NCI-H2227 (cell line): ENCODE results near the gene USP15.

Experiments
- DNase-seq: peaks from one replicate; lab custom pipeline; 2025; ENCODE audit not compliant: unreplicated experiment; lab: John Stamatoyannopoulos, UW

The USP15 gene

GRCh38 chr12:62256408-62257096, 3.7 kb upstream of the USP15 start:
- no peak for DNase-seq

- DNase-seq: no peak
Measured at GRCh38 chr12:62258231-62258630, 2.0 kb upstream of the USP15 start.

GRCh38 chr12:62258941-62259630, 1.1 kb upstream of the USP15 start:
- DNase-seq: peak; percentile 38

DNA sequence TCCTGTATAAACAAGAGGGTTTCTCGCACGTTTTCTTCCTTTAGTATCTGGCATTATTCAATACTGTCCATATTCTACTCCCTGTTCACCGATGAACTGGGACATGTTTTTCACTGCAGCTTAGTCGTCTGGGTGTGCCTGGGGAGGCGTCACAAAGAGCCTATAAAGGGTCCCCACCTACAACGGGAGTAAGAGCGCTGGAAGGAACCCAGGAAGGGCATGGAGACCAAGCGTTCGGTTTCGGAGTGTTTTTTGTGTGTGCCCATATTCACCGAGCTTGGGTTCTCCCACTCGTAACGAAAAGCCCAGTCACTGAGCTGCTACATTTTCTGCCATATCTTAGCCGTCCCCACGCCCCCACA, 592 bp upstream of the USP15 start:
- no peak for DNase-seq

DNA sequence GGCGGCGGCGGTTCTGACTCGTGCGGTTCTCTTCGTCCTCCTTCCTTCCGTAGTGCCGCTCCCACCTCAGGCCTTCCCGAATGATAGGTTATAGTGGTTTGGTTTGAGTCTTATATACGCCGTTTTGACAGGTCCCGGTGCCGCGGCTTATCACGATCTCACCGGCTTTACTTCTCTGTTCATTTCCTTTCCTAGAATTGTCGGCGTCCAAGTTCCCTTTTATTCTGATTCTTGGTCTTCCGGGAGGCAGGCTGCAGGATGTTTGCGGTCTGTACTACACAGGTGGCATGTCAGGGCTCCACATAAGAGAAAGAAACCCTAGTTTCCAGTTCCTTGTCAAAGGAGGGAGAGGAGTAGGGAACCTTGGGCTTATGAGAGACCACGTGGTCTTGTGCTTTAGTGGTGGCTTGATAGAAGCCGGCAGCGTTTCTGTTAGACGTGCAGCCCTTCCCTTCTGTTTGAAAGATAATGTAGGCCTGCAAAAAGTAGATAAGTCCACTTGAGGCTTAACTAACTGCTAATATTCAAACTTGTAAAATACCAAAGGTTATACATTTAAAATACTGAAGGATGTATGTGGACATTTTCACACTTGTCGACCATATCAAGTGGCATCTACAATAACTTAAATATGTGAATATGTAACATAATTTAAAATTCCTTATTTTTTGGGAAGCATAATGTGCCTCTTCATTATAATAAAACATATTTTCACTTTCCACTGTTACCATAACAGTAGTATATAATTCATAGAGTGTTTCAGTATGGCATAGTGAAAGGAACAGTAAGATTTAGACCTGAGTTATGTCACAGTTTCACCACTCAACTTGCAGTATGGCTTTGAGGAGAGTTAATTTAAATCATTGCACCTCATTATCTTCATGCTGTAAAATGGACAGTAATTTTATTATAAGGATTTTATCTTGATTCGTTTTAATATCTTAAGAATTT, 804 bp downstream of the USP15 start:
- peak; percentile 13 for DNase-seq

DNA sequence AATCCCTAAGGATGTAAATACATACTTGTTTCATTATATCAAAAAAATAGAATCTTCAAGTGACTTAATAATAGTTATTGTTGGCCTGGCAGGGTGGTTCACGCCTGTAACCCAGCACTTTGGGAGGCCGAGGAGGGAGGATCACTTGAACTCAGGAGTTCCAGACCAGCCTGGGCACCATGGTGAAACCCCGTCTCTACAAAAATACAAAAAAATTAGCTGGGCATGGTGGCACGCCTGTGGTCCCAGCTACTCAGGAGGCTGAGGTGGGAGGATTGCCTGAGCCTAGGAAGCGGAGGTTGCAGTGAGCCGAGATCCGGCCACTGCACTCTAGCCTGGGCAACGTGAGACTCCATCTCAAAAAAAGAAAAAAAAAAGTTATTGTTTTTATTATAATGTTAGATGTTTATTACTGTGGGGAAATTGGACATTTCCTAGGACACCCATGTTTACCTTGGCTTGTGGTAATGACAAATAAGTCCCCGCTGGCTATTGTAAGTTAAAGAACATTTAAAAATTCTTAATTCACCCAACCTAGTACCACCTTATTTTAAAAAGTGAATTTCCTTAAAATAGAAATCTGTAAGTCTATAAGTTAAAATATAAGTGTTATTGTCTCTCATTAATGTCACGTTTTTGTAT, 1.8 kb downstream of the USP15 start:
- DNase-seq: no peak

GRCh38 chr12:62263232-62263631, 3.0 kb downstream of the USP15 start:
- no peak for DNase-seq

- DNase-seq: no peak
Measured at GRCh38 chr12:62263966-62264365, 3.8 kb downstream of the USP15 start.

GRCh38 chr12:62264706-62265105, 4.5 kb downstream of the USP15 start:
- no peak for DNase-seq

DNA sequence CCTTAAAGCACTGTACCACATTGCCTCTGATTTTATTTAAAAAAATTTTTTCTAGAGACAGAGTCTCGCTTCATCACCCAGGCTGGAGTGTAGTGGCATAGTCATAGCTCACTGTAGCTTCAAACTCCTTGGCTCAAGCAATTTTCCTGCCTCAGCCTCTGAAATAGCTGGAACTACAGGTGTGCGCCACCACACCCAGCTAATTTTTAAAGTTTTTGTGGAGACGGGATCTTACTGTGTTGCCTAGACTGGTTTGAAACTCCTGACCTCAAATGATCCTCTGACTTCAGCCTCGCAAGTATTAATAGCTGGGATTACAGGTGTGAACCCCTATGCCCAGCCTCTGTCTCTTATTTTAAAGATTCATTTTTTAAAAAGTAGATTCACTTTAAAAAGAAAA, 5.3 kb downstream of the USP15 start:
- DNase-seq: no peak

- no peak for DNase-seq
Measured at GRCh38 chr12:62267026-62267425, 6.8 kb downstream of the USP15 start.

DNA sequence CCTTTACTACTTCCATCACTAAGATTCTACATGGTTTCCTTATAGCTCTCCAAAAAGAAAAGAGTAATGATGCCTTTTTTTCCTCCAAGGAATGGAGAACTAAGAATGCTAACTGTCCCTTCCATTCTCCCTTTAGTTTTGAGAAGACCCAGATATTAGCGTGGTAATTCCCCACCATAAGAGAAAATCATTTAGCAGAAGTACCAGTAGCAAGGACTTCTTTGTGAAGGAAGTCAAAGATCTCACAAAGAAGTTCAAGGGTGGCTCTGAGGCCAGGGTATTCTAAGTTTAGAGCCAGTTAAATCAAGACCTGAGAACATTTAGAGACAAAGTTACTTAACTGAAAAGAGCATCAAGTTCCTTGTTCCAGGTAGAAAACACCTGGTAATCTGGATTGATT, 7.3 kb downstream of the USP15 start:
- DNase-seq: no peak

DNA sequence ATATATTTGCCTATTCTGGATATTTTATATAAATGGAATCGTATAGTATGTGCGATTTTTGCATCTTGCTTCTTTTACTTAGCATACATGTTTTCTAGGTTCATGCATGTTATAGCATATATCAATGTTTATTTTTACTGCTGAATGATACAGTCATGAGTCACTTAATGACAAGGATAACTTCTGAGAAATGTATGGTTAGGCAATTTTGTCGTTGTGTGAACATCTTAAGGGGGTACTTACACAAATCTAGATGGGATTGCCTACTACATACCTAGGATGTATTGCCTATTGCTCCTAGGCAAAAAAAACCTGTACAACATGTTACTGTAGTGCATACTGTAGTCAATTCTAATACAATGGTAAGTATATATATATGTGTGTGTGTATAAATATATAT, 8.8 kb downstream of the USP15 start:
- DNase-seq: no peak

GRCh38 chr12:62269464-62270228, 9.4 kb downstream of the USP15 start:
- no peak for DNase-seq

GRCh38 chr12:62270384-62270783, 10.2 kb downstream of the USP15 start:
- DNase-seq: no peak

- DNase-seq: no peak
Measured at GRCh38 chr12:62270872-62271271, 10.7 kb downstream of the USP15 start.

- DNase-seq: no peak
Measured at GRCh38 chr12:62272936-62273552, 12.8 kb downstream of the USP15 start.

DNA sequence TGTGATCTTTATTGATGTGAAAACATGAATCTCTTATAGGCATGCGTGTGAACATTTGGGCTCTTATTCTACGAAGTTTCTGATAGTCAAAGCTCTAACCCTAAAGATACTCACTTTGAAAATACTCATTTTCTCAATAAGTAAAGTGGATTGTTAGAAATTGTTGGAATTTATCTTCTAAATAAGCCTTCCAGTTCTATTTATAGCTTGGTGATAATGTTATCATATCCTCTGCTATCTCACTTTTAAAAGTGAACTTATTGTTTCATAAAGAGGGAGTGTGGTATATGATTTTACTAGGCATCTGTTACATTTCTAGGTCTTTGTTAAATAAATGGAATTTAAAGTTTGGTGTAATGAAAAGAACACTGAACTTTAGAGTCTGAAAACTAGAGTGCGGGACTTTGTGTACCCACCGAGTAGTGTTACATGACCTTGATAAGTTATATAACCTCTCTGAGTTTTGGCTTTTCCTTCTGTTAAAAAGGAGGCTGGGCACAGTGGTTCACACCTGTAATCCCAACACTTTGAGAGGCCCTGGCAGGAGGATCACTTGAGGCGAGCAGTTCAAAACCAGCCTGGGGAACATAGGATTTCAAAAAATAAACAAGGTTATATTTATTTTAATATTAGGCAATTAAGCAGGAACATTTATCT, 13.6 kb downstream of the USP15 start:
- DNase-seq: no peak

- no peak for DNase-seq
Measured at GRCh38 chr12:62278022-62278421, 17.8 kb downstream of the USP15 start.

GRCh38 chr12:62279058-62279457, 18.9 kb downstream of the USP15 start:
- DNase-seq: no peak
